Measurements from ENCODE around the gene SCAANT1.
A peak's percentile ranks its signal among the peaks of the same experiment; 100 is the strongest.

The SCAANT1 gene

DNA sequence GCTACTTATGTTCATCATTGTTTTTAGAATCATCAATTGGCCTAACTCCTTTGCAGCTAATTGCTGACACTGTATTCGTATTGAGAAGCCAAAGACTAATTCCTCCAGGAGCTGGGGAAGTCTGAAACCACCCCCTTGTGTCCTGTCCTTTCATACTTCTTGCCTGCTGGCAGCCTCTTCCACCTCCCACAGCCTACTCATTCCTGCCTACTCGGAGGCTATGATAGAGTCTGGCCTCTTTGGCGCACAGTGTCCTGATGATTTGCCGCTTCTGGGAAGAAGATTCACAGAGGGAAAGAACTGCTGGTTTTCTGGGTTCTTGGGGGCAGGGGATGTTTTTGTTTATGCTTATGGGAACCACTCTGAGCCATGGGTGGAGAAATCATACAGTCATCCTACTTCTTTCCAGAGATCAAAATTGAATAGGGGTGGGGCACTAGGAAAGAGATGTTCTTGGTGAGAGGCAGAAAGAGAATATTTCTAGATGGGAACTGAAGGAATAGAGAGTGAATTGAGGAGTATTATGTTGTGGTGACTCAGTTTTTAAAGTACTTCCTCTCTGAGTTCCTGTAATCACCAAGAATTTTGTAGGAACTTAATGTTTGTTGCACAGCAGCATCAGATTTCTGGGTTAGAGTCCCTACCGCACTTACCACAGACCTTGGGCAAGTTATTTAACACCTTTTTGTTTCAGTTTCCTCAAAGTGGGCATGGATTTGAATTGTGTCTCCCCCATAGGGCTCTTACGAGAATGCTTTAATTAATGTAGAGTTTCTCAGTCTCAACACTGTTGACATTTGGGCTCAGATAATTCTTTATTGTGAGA, 22.1 kb upstream of the SCAANT1 start:
- DNase-seq (ENCODE audit: low read depth), result no peak

DNA sequence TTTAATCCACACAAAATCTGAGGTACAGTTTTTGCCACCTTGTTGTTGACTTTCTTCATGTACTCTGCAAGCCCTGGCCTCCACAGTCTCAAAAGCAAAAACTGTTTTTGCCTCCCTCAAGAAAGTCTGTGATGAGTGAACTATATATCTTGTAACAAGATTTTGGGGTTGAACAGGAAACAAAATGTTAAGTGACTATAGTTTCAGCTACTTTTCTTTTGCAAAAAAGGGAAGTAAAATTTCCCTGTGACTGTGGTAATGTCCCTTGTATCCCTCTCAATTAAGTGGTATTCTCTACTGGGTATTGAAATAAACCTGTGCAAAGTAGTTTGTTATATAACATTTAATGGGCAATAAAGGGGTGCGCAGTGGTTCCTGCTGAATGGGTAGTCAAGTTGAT, 21.3 kb upstream of the SCAANT1 start:
- no peak for DNase-seq (ENCODE audit: low read depth)

- no peak for DNase-seq (ENCODE audit: low read depth)
These were observed 20.5 kb upstream of the SCAANT1 start for GRCh38 chr3:63932509-63933212.

- DNase-seq (ENCODE audit: low read depth), result no peak
These were observed 19.1 kb upstream of the SCAANT1 start for GRCh38 chr3:63931290-63931689.

DNA sequence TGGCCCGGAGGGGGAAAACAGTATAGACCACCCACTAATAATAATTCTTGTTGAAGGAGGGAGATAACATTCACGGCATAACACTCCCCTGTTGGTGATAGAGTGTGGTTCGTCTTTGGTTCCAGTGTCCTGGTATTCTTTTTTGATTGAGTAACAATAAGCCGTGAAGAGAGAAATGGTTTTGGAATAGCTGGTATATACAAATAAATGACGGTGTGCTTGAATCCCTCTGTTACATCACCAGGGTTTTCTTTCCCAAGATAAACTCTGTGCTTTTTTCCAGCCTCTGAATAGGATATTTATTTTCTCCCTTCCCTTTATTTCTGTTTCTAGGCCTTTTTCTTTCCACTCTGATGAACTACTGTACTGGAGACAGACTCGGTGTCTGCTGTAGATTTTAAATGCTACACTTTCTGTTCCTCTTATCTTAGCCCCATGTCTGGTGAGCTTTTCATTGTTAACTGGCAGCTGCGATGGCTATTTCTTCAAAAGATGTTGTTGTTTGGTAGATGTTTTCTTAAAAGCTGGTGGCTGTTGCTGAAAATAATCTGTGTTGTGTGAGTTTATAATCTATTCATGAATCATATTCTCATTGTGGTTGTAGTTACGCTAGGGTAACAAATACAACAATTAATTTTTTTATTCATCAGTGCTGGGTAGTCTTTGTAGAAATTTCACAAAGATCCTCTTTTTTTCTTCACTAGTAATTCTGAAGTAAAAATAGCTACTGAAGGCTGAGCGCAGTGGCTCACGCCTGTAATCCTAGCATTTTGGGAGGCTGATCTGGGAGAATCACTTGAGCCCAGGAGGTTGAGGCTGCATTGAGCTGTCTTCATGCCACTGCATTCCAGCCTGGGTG, 15.5 kb upstream of the SCAANT1 start:
- no peak for DNase-seq (ENCODE audit: low read depth)

DNA sequence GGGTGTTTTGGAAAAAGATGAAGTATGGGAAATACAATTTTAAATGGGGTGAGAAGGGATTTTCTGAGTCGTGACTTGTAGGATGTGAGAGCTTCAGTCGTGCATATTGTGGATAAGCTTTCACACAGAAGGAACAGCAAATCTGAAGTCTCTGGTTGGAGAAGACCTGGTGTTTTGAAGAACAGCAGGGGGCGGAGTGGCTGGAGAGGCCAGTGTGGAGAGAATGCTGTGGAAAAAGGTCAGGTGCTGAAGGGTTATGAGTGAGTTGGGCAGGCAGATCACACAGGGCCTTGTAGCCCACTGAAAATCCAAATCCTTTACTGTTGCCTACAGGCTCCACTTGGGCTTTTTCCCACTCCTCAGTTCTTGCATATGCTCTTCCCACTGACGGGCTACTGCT, 14.1 kb upstream of the SCAANT1 start:
- no peak for DNase-seq (ENCODE audit: low read depth)

- no peak for DNase-seq (ENCODE audit: low read depth)
These were observed 10.5 kb upstream of the SCAANT1 start for GRCh38 chr3:63922491-63923199.

GRCh38 chr3:63921741-63922482, 9.7 kb upstream of the SCAANT1 start:
- no peak for DNase-seq (ENCODE audit: low read depth)

- no peak for DNase-seq (ENCODE audit: low read depth)
These were observed 7.8 kb upstream of the SCAANT1 start for GRCh38 chr3:63920001-63920400.

- no peak for DNase-seq (ENCODE audit: low read depth)
These were observed 6.1 kb upstream of the SCAANT1 start for GRCh38 chr3:63918321-63918720.

GRCh38 chr3:63914312-63914711, 2.1 kb upstream of the SCAANT1 start:
- DNase-seq (ENCODE audit: low read depth), result no peak

- DNase-seq (ENCODE audit: low read depth), result peak; percentile 46
These were observed 795 bp upstream of the SCAANT1 start for GRCh38 chr3:63912768-63913588.

DNA sequence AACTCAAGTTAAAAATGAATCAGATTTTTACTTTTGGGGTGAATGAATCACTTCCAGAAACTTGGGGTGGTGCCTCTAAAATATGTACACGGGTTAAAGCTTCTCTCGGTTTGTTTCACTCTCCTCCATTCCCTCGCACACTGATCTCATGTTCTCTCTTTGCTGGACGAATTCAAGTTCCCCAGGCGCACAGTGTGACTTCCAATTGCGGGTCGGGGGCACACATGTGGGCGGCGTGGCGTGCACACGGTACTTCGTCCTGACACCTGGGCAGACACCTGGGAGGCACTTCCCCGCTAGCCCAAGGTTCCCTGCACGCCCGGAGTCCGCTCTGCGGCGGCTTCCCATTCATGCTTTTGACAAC, 692 bp downstream of the SCAANT1 start:
- no peak for DNase-seq (ENCODE audit: low read depth)

DNA sequence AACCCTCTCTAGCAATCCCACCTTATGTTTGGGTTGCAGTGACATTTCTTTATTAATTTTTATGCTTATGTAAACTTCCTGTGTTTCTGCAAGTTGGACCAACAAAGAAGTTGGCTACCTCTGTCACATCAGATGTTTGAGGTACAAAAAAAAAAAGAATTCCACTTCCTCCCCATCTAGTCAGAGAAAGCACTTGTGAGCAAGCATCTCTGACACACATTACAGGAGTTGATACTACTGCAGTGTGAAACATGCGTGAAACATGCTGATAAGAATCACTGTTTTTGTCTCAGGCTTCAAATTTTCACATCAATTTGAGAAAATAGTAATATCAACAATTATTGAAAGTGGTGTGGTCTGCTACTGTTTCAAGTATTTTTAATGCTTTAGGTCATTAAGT, 1.3 kb downstream of the SCAANT1 start:
- no peak for DNase-seq (ENCODE audit: low read depth)

DNA sequence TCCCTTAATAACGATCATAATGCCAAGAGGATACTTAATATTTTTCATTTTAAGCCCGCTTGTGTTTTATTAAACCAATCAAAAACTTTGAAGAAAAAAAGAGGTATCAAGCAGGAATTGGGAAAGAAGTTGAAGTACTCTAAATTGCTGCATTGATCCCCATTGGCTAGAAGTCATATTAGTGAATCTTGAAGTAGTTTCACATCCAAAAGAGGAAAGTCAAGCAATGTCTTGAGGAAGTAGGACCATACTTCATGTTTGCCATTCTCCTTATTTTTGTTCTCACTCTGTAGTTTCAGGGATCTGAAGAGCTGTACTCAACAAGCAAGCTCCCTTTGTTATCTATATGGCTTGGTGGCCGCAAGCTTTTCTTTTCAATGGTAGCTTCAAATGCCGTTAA, 2.2 kb downstream of the SCAANT1 start:
- DNase-seq (ENCODE audit: low read depth), result no peak

GRCh38 chr3:63909431-63909830, 2.8 kb downstream of the SCAANT1 start:
- DNase-seq (ENCODE audit: low read depth), result no peak

DNA sequence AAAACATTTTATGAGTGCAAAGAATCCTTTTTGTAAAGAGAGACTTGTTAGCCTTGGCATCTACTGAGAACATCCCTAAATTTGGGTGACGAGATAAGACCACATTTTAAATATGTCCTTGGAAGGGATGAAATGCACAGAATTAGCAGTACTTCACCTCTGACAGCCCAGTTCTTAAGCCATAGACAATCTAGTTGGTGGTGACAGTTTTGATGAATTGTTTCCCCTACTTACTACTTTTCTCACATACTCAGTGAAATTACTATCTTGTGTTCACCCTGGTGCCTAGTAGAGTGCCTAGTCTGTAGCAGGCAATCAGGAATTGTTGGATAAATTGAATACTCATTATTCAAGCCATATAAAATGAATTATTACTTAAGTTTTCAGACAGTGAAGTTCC, 3.4 kb downstream of the SCAANT1 start:
- no peak for DNase-seq (ENCODE audit: low read depth)

DNA sequence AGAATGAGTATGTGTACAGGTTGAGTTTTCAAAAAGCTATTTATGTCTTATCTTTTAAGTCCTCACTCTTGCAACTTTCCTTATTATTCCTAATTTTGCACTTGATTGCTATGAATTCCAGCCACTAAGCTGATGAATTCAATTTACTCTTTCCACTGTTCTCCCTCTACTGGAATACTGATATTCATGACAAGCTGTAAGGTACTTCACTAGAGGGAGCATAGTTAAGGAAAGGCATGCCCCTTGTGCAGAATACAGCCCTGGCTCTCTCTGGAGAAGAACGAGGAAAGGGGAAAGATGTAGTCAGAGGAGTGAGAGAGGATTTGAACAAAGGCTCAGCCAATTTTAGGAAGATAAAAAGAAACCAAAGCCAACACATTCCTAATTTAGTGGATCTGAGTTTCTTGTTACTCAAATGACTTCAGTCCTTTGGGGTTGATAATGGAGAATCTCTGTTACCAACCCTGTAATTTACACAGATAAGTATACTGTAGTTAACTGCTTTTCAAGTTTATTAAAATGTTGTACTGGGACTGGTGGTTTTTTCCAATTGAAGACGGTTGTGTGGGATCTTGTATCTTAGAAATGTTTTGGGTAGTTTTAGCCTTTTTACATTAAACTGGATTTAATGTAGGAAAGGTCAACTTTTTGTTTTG, 4.0 kb downstream of the SCAANT1 start:
- no peak for DNase-seq (ENCODE audit: low read depth)

DNA sequence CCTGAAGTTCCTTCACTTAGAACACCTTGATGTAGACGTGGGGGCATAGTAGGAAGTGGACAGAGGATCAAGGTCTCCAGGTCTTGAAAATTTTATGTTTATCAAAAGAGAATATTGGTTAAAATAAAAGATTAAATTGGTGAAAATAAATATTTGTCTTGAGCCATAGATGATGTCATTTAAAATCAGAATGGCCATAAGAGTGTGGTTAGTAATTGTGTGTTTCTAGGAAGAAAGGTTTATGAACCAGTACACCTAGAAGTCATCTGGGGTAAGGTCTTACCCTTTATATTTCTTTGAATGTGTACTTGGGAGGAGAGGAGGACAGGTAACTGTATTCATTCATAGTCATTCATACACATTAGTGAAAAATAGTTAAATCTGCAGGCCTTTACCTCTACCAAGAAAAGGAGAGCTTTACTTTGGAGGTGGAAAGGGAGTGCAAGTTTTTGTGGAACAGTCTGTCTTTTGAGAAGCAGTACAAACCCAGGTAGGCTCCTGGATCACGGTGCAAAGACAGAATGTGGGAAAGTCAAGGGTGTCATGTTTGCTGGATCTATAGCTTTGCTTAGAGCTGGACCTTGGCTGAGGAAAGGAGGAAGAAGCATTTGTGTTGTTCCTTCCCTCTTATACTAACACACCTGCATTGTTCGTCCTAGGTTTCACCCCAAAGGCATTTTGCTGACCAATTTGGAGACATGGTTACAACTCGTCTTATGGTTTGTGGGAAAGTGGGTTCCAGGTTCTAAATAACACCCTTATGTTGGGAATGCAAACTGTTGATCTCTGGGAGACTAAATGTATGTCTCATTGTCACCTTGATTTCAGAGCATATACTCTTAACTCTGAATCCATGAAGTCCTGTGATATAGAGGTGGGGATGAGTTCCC, 6.2 kb downstream of the SCAANT1 start:
- DNase-seq (ENCODE audit: low read depth), result no peak
